ENCODE measurements around the gene PTPN2. TPM values are rescaled to one million over a fixed set of nuclear protein-coding genes. Genes with fewer than 3 reads are reported as not detected.
"Not testable (repeated sequence)": the region's sequence is repeated elsewhere in the genome, so short reads cannot be mapped to it uniquely, and the experiment has no call there.

The PTPN2 gene
- total and polyA plus RNA-seq, 2 of the 4 experiments (the other 2 are of a cell fraction) = 13.2 to 30.6 TPM

DNA sequence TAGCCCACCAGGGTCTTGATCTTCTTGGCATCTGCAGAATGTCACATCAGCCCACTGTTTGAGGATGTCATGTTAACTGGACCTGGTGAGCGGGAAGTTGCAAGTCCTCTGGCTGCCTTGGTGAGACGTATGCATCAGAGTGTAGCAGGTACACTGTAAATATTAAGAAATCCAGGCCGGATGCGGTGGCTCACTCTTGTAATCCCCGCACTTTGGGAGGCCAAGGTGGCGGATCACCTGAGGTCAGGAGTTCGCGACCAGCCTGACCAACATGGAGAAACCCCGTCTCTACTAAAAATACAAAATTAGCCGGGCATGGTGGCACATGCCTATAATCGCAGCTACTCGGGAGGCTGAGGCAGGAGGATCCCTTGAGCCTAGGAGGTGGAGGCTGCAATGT lies 17.2 kb upstream of the PTPN2 start:
- H4K5ac ChIP-seq (ENCODE audit: low read depth, low read length); H3K9me1 ChIP-seq (ENCODE audit: insufficient read depth, low read length); H2AK9ac ChIP-seq (replicated peaks; ENCODE audit: low read depth, low read length, poor library complexity); CTCF ChIA-PET; DNase-seq; H2BK120ac ChIP-seq (ENCODE audit: low read depth, low read length); H3K36me3 ChIP-seq (ENCODE audit: control insufficient read depth, insufficient read depth, low read length); H4K91ac ChIP-seq (ENCODE audit: insufficient read depth, low read depth, low read length); H2BK15ac ChIP-seq (ENCODE audit: low read depth, low read length); H3K14ac ChIP-seq (replicated peaks; ENCODE audit: low read depth, low read length); H2AK5ac ChIP-seq (ENCODE audit: low read depth, low read length); H3K4ac ChIP-seq (ENCODE audit: low read depth, low read length); H3K18ac ChIP-seq (ENCODE audit: low read depth, low read length); H4K8ac ChIP-seq (ENCODE audit: low read depth in 2 of 2, low read length in 2 of 2); H2BK5ac ChIP-seq (ENCODE audit: low read depth, low read length, poor library complexity, severe bottlenecking); intact Hi-C loops (cut with micrococcal nuclease); H3K23ac ChIP-seq (ENCODE audit: low read depth, low read length); H3K56ac ChIP-seq (ENCODE audit: extremely low read depth, insufficient read depth, low read length); H4K20me1 ChIP-seq (ENCODE audit: insufficient read depth, low read length); H3K79me1 ChIP-seq (ENCODE audit: low read depth in 1 of 2, low read length in 2 of 2); BruUV-seq (replicated peaks); H3K4me3 ChIP-seq (ENCODE audit: insufficient read depth, low read depth, low read length); H2BK20ac ChIP-seq (ENCODE audit: low read depth, low read length); H3K4me2 ChIP-seq (ENCODE audit: low read depth, low read length); dilution Hi-C loops (cut with HindIII; ENCODE audit: low sequenced_read_pairs, unreplicated experiment); H3K4me1 ChIP-seq (ENCODE audit: control insufficient read depth, insufficient read depth, low read length); in situ Hi-C loops (cut with MboI; ENCODE audit: low sequenced_read_pairs); H3K27ac ChIP-seq (ENCODE audit: insufficient read depth, low read length); POLR2A ChIA-PET (ENCODE audit: unreplicated experiment); H3K9me3 ChIP-seq (ENCODE audit: control insufficient read depth, insufficient read depth, low read length); H2AFZ ChIP-seq (replicated peaks; ENCODE audit: low read length, poor library complexity); H3K9ac ChIP-seq (ENCODE audit: low read depth, low read length); ATAC-seq (ENCODE audit: low read depth): not testable (repeated sequence)
- H3K27me3 ChIP-seq (ENCODE audit: control insufficient read depth, insufficient read depth, low read length) = peaks cover 14% of the 10 kb centered on the region
- 93% methylated on average over 7 of the region's 12 CpGs; no CpG with 5 or more reads in 1 of the 2 experiments for WGBS, 2 experiments (ENCODE audit: extremely low coverage in 2 of 2, insufficient read length in 1 of 2)

DNA sequence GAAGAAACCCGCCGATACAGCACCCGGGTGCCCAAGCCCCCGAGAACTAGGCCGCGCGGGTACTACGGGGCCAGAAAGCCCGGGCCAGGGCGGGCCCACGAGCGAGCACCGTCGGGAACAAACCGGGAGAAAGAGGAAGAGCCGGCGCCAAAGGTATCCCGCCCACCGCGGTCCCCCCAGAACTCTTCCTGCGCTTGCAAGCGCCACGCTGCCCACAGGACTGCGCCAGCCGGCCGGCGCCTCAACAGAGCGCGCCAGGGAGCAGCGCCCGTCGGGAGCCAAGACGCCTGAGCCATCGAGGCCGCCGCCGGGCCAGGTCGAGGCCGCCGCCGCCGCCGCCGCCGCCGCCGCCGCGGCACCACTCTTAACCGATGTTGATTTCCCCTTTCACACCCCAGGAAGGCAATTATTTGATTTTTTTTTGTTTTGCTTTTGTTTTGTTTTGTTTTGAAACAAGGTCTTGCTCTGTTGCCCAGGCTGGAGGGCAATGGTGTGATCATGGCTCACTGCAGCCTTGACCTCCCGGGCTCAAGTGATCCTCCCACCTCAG lies 12.8 kb upstream of the PTPN2 start:
- H3K36me3 ChIP-seq (ENCODE audit: control insufficient read depth, insufficient read depth, low read length); H3K9ac ChIP-seq (ENCODE audit: low read depth, low read length); H4K5ac ChIP-seq (ENCODE audit: low read depth, low read length); ATAC-seq (ENCODE audit: low read depth); H3K79me1 ChIP-seq (ENCODE audit: low read depth in 1 of 2, low read length in 2 of 2); intact Hi-C loops (cut with micrococcal nuclease); H4K20me1 ChIP-seq (ENCODE audit: insufficient read depth, low read length); H3K4ac ChIP-seq (ENCODE audit: low read depth, low read length); DNase-seq; BruUV-seq (replicated peaks); H3K4me2 ChIP-seq (ENCODE audit: low read depth, low read length); H3K23ac ChIP-seq (ENCODE audit: low read depth, low read length); H2AK9ac ChIP-seq (replicated peaks; ENCODE audit: low read depth, low read length, poor library complexity); H2BK120ac ChIP-seq (ENCODE audit: low read depth, low read length); H3K14ac ChIP-seq (replicated peaks; ENCODE audit: low read depth, low read length); POLR2A ChIA-PET (ENCODE audit: unreplicated experiment); CTCF ChIA-PET; H2BK15ac ChIP-seq (ENCODE audit: low read depth, low read length); H3K4me3 ChIP-seq (ENCODE audit: insufficient read depth, low read depth, low read length); H3K4me1 ChIP-seq (ENCODE audit: control insufficient read depth, insufficient read depth, low read length); H3K56ac ChIP-seq (ENCODE audit: extremely low read depth, insufficient read depth, low read length); H3K18ac ChIP-seq (ENCODE audit: low read depth, low read length); H2BK5ac ChIP-seq (ENCODE audit: low read depth, low read length, poor library complexity, severe bottlenecking); H4K8ac ChIP-seq (ENCODE audit: low read depth in 2 of 2, low read length in 2 of 2); H2AK5ac ChIP-seq (ENCODE audit: low read depth, low read length); H3K9me1 ChIP-seq (ENCODE audit: insufficient read depth, low read length); H2BK20ac ChIP-seq (ENCODE audit: low read depth, low read length); H3K9me3 ChIP-seq (ENCODE audit: control insufficient read depth, insufficient read depth, low read length); H4K91ac ChIP-seq (ENCODE audit: insufficient read depth, low read depth, low read length); H3K27ac ChIP-seq (ENCODE audit: insufficient read depth, low read length); H2AFZ ChIP-seq (replicated peaks; ENCODE audit: low read length, poor library complexity); dilution Hi-C loops (cut with HindIII; ENCODE audit: low sequenced_read_pairs, unreplicated experiment): not testable (repeated sequence)
- in situ Hi-C loops (cut with MboI; ENCODE audit: low sequenced_read_pairs) = loop anchor here (10.0 kb wide), 1 partner anchor 152 kb away; no protein-coding TSS in a partner anchor
- 24% methylated on average over 12 of the region's 51 CpGs; no CpG with 5 or more reads in 1 of the 2 experiments for WGBS, 2 experiments (ENCODE audit: extremely low coverage in 2 of 2, insufficient read length in 1 of 2)
- H3K27me3 ChIP-seq (ENCODE audit: control insufficient read depth, insufficient read depth, low read length) = peaks cover 15% of the 10 kb centered on the region
